GM12878 (cell line): Measurements from ENCODE around the gene DCAF11. TPM values are rescaled to one million over a fixed set of nuclear protein-coding genes. Genes with fewer than 3 reads are reported as not detected.

ENCODE experiments used
- ATAC-seq: fragments of 200-7000 bp; cut with Tn5 transposase; 3 replicates; pipeline ENCODE4 v1.9.1; 2020; ENCODE audit warnings: mild to moderate bottlenecking, moderate library complexity
- BruUV-seq: library from RNA; stranded (reverse); fragments of 400-500 nt; replicated peaks from 2 replicates; lab custom pipeline; 2021; lab: Mats Ljungman, UMichigan
- CTCF ChIA-PET: fragments of 300-600 bp; sonication (Branson Sonifier 250); formaldehyde crosslinking; extraction: SDS; loops from one replicate; lab custom pipeline; 2021; ENCODE audit warnings: inconsistent platforms; lab: Yijun Ruan, JAX
- POLR2A ChIA-PET: fragments of 350-600 bp; formaldehyde crosslinking; extraction: SDS; loops from one replicate; lab custom pipeline; 2021; ENCODE audit warnings: inconsistent platforms; lab: Charles Lee
- RAD21 ChIA-PET: fragments of 300-600 bp; sonication (Branson Sonifier 250); formaldehyde crosslinking; loops from one replicate; lab custom pipeline; 2023; ENCODE audit warnings: antibody characterized with exemption; ENCODE audit not compliant: unreplicated experiment; lab: Charles Lee
- SMC1A ChIA-PET: fragments of 300-600 bp; sonication (Branson Sonifier 250); formaldehyde crosslinking; loops from one replicate; lab custom pipeline; 2023; ENCODE audit not compliant: unreplicated experiment, uncharacterized antibody; lab: Charles Lee
- DNase-seq: peaks from one replicate; pipeline ENCODE4 v3.0.0-alpha.2; 2011; ENCODE audit warnings: low read depth, low spot score
- FAIRE-seq: peaks from 3 replicates; lab custom pipeline; 2011; peaks lifted over from hg19 to GRCh38; lab: Jason Lieb, UNC
- H2AFZ ChIP-seq: 2 replicates; pipeline ENCODE4 v1.6.0; 2011; ENCODE audit warnings: low read depth, low read length, control low read depth; ENCODE audit not compliant: control insufficient read depth
- H3K27ac ChIP-seq: 2 replicates; pipeline ENCODE4 v1.5.1; 2011; ENCODE audit warnings: control low read depth; ENCODE audit not compliant: control insufficient read depth, insufficient read depth
- H3K27me3 ChIP-seq, 2 experiments: replicated peaks in 1 of 2; 2 replicates each; pipeline versions ENCODE4 v1.6.0 to v1.6.1; 2011; ENCODE audit warnings: low read length in 1 of 2; ENCODE audit not compliant: control insufficient read depth in 2 of 2, insufficient read depth in 2 of 2
- H3K36me3 ChIP-seq, 2 experiments: 2 replicates each; pipeline ENCODE4 v1.5.1; 2011; ENCODE audit warnings: low read length in 1 of 2; ENCODE audit not compliant: control insufficient read depth in 2 of 2, insufficient read depth in 2 of 2
- H3K4me1 ChIP-seq: 2 replicates; pipeline ENCODE4 v1.6.1; 2011; ENCODE audit warnings: mild to moderate bottlenecking, low read length, moderate library complexity, mixed read lengths; ENCODE audit not compliant: control insufficient read depth, insufficient read depth
- H3K4me2 ChIP-seq: 2 replicates; pipeline ENCODE4 v1.6.0; 2011; ENCODE audit warnings: control low read depth; ENCODE audit not compliant: control insufficient read depth, insufficient read depth
- H3K4me3 ChIP-seq: fragments of 200-600 bp; sonication (generic); 2 replicates; pipeline ENCODE4 v1.5.1; 2016
- H3K79me2 ChIP-seq: 2 replicates; pipeline ENCODE4 v1.6.0; 2011; ENCODE audit warnings: low read length; ENCODE audit not compliant: control insufficient read depth, insufficient read depth
- H3K9ac ChIP-seq: 2 replicates; pipeline ENCODE4 v1.8.0; 2011; ENCODE audit warnings: low read length, control low read depth, mixed read lengths; ENCODE audit not compliant: control insufficient read depth, insufficient read depth
- H3K9me3 ChIP-seq: replicated peaks from 3 replicates; pipeline ENCODE4 v1.5.1; 2011; ENCODE audit warnings: mild to moderate bottlenecking, low read length; ENCODE audit not compliant: control insufficient read depth, insufficient read depth
- H4K20me1 ChIP-seq: 2 replicates; pipeline ENCODE4 v1.6.0; 2011; ENCODE audit not compliant: control insufficient read depth, insufficient read depth
- ATF7 ChIP-seq: fragments of 450-650 bp; IDR thresholded peaks from 2 replicates; pipeline ENCODE4 v1.6.1; 2016; ENCODE audit warnings: low read depth, mild to moderate bottlenecking
- IKZF2 ChIP-seq, 2 experiments: fragments of 450-650 bp; IDR thresholded peaks; 2 replicates each; pipeline ENCODE4 v1.6.1; 2017; ENCODE audit warnings: mild to moderate bottlenecking in 2 of 2, moderate library complexity in 2 of 2
- SREBF1 ChIP-seq: IDR thresholded peaks from 2 replicates; pipeline ENCODE4 v1.6.1; 2012; ENCODE audit warnings: mild to moderate bottlenecking, low read length
- USF1 ChIP-seq: IDR thresholded peaks from 2 replicates; pipeline ENCODE4 v1.6.1; 2011; ENCODE audit warnings: borderline replicate concordance, low read depth, mild to moderate bottlenecking, moderate library complexity, mixed read lengths, low read length; ENCODE audit not compliant: insufficient read depth; ENCODE audit errors: extremely low read length
- WGBS: methylation state at CpG from one replicate; pipeline ENCODE4 v1.1.6; 2016; ENCODE audit warnings: low lambda C conversion rate; ENCODE audit not compliant: insufficient replicate concordance, insufficient coverage; ENCODE audit errors: missing lambda C conversion rate; 5-methylcytosine and 5-hydroxymethylcytosine counted together
- in situ Hi-C: fragments of 300-500 bp; cut with MboI; formaldehyde crosslinking; loops from 9 replicates; pipeline ENCODE4 v1.14.3; 2018; ENCODE audit warnings: mixed read lengths
- intact Hi-C: fragments of 100-400 bp; cut with micrococcal nuclease; formaldehyde crosslinking; loops from one replicate; pipeline ENCODE4 v1.14.2; 2022; ENCODE audit not compliant: unreplicated experiment
- polyA plus RNA-seq, 11 experiments: library from polyadenylated mRNA; depleted of rRNA in 4 of 11; unstranded in 6 of 11; stranded (reverse) in 5 of 11; fragments of >200 nt; fragmentation: Nextera tagmentation in 4 of 11; fragmentation: Illumina TruSeq in 1 of 11; extraction: Ambion mirVana in 4 of 11; extraction: Trizol in 1 of 11; gene quantifications; 1 replicate in 1 of 11; 2 replicates in 10 of 11; pipeline versions ENCODE4 v1.2.1 to v1.2.3, GENCODE V29; 2011 to 2016; ENCODE audit warnings: inconsistent platforms in 2 of 11, missing spikeins in 2 of 11, low read depth in 1 of 11
- total RNA-seq, 4 experiments: library from RNA; depleted of rRNA in 3 of 4; stranded (reverse); fragments of >200 nt in 3 of 4; fragmentation: Illumina TruSeq in 1 of 4; extraction: Trizol in 1 of 4; gene quantifications; 2 replicates each; pipeline versions ENCODE4 v1.2.1 to v1.2.3, GENCODE V29; 2013 to 2021

Gene DCAF11
- total and polyA plus RNA-seq, 10 of the 15 experiments (the other 5 are each of a cell fraction or from before 2014, with no cell fraction given) = 13.4 to 91.2 (median 68.7) TPM

GRCh38 chr14:24172261-24172860 is 57.8 kb downstream of the DCAF11 start:
- DNase-seq (no peak), FAIRE-seq (no peak), ATAC-seq (peak; percentile 9; the same call in 1 of the 3 replicates)
- H2AFZ ChIP-seq = no peak overlapping the region; the same call in 1 of the 2 replicates
- ChIA-PET POLR2A (interaction anchor here (1.9 to 2.8 kb wide), 3 partner anchors 12 to 25 kb away, joined by 7 to 11 read pairs (median 8); partner anchors contain the start of genes IPO4, IRF9 and RNF31), RAD21 (interaction anchor here (1.0 kb wide), 1 partner anchor 11 kb away, joined by 4 read pairs; the partner anchor contains the start of gene IRF9), CTCF (interaction anchor here (1.1 to 2.2 kb wide), 4 partner anchors 43 to 161 kb away, joined by 3 to 6 read pairs (median 3); partner anchors contain the start of genes DHRS1, MDP1 and NOP9), SMC1A (interaction anchor here (0.7 kb wide), 1 partner anchor 64 kb away, joined by 3 read pairs; no protein-coding TSS in a partner anchor)
- no peaks in the 10 kb centered on the region for H4K20me1 ChIP-seq
- 35% methylated on average over 28 of the region's 30 CpGs for WGBS
- H3K9me3 ChIP-seq = no peaks in the 10 kb centered on the region
- H3K27me3 ChIP-seq = no peaks in the 10 kb centered on the region
- peak overlapping the region; percentile 69 for H3K9ac ChIP-seq
- intact Hi-C loops (no loop called here), in situ Hi-C loops (no loop called here)
- TF ChIP-seq USF1 = peak; percentile 61
- 0 out of 4 replicates have a peak, but pooled peaks of 1 of the 2 experiments have one; percentile 24 for TF ChIP-seq IKZF2 (IDR thresholded peaks at IDR 0.05)
- no peak for TF ChIP-seq ATF7
- TF ChIP-seq SREBF1 = no peak
- peak overlapping the region; percentile 68 for H3K4me2 ChIP-seq
- peaks cover 6% of the 10 kb centered on the region for H3K79me2 ChIP-seq
- peak overlapping the region; percentile 62 for H3K4me3 ChIP-seq
- peak overlapping the region; percentile 68 for H3K27ac ChIP-seq
- BruUV-seq = no TSS peak
- H3K4me1 ChIP-seq = no peaks in the 10 kb centered on the region
- H3K36me3 ChIP-seq = peaks cover 2 to 11% of the 10 kb centered on the region in 2 experiments; a peak in 3 of 4 replicates
